HPDE6-E6E7 (cell line): Measurements from ENCODE around the gene GSE1.

Experiments
- DNase-seq: peaks from one replicate; pipeline ENCODE4 v3.0.0; 2011; ENCODE audit warnings: missing footprints; ENCODE audit errors: extremely low spot score

Gene GSE1

DNA sequence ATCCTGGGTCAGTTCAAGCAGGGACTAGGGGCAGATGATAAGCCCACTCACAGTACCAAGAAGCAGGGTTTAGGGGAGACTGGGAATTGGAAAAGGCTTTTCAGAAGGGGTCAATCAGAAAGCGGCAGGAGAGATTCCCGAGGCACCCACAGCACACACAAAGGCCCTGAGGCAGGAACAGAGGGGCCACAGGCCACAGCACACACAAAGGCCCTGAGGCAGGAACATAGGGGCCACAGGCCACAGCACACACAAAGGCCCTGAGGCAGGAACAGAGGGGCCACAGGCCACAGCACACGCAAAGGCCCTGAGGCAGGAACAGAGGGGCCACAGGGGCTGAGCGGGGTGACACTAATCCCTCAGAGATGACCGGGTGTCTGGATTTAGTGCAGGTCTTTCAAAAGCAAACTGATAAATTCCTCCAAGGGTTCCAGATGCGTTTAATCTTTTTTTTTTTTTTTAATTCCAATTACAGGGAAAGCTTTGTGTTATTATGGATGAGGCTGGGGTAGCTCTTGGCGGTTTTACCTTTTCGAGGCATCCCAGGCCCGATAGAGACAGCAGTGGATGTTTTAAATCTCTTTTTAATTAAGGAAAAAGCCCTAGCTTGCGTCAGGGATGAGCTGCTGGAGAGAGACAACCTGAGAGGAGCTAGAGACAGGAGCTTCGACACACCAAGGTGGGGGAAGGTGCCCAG lies 106.6 kb downstream of the GSE1 start:
- DNase-seq, result no peak

DNA sequence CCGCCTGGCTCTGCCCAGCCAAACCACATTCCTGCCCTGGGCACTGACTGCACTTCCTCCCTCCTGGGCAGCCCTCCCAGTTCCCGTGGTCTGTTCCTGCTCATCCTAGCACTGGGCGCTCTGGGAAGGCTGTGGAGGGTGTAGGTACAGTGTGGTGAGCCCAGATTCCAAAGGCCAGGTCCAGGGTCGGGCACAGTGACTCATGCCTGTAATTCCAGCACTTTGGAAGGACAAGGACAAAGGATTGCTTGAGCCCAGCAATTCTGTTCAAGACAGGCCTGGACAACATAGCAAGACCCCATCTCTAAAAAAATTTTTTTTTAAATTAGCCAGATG lies 107.1 kb downstream of the GSE1 start:
- peak; percentile 56 for DNase-seq

DNA sequence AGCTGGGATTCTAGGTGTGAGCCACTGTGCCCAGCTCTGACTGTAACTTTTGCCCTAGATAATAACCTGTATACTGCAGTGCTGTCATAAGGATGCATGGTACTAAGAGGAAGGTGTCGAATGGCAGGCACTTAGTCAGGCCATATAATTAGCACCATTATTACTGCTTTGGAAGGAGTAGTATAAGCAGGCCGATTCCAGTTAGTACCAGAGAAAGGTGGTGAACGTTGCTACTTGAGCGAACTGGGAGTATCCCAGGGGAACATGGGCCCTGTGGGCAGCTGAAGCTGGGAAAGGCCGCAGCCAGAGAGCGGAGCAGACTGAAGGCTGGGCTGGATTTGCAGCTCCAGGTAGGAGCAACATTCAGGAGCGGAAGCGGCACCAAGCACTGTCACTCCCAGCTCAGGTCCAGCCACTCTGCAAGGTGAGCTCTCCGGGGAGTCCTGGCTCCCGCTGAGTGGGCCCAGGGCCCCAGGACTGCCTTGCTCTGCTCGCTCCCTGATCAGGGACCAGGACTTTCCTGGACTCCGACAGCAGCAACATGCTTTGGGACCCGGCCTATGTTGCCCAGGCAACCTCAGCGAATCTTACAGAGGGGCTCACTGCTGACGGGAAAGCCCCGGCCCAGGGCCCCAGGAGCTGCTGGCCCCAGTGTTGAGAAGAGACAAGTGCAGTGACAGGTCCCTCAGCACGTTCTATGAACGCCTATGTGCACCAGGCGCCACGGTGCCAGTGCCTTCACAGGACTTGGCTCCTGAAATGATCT lies 109.2 kb downstream of the GSE1 start:
- no peak for DNase-seq

DNA sequence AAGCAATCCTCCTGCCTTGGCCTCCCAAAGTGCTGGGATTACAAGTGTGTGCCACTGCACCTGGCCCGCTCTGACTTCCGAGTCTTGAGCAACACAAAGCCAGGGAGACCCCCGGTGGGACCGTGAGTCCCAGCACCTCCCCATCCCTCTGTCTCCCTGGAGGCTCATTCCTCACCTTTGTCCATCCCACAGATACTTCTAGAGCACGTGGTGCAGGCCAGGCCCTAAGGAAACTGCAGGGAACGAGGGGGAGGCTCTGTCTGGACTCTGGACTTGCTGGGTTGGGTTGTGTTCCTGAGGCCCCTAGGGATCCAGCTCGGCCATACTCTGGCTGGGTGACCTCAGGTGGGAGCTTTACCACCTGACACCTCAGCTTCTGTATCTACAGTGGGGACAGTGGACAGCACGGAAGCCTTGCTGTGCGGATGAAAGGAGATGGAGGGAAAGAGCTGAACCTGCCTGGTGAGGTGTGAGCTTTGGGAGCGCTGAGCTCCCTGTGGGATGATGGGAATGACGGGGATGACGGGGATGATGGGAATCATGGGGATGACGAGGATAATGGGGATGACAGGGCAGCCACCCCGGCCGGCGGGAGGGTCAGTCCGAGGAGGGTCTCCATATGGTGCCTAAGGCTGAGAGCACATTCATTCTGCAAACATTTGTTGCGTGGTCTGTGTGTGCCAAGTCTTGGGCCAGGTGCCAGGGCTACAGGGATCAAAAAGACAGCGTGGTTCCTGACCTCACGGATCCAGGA lies 111.2 kb downstream of the GSE1 start:
- no peak for DNase-seq

DNA sequence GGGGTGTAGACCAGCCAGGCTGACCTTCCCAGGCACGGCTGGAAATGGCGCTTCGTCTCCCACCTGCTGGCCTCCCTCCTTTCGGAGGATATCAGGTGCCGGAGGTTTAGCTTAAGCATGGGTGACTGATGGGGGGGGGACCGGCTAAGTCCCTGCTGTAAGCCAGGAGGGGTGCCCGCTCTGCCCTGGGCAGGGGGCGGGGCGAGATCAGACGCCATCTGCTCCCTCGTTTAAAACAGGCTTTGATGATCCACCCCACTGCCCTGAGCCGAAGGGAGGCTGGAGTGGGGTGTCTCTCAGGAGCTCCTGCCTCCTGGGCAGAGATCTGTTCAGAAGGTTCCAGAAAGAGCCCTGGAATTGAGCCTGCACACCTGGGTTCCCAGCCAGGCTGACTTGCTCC lies 111.8 kb downstream of the GSE1 start:
- no peak for DNase-seq
